CD4-positive, alpha-beta T cell treated with Interleukin-4 for 4 hours (primary cell): ENCODE results near the gene MYO18B.

Experiments used
- DNase-seq: peaks from one replicate; pipeline ENCODE4 v3.0.0-alpha.2; 2020

The MYO18B gene

DNA sequence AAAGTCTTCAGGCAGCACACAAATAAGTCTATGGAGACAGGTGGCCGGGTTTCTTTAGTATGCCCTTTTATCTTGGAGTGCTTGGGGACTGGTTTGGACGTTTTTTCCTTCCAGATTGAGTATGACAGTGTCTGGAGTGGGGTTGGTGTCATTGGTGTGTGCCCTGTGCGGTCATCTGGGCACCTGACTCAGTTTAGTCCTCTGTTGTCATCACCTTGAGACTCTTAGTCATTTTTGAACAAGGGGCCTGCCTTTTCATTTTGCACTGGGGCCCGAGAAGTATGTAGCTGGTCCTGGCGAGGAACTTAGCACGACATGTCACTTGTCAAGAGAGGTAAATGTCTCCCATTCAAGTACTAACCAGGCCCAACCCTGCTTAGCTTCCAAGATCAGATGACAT, 27.2 kb upstream of the MYO18B start:
- DNase-seq: no peak

DNA sequence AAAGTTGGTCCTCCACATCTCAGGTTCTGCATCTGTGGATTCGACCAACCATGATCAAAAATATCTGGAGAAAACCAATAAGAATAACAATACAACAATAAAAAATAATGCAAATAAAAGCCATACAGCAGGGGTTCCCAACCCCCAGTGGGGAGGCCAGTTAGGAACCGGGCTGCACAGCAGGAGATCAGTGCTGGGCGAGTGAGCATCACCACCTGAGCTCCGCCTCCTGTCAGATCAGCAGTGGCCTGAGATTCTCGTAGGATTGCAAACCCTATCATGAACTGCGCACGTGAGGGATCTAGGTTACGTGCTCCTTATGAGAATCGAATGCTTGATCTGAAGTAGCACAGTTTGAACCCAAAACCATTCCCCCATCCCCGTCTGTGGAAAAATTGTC, 25.4 kb upstream of the MYO18B start:
- DNase-seq: no peak

DNA sequence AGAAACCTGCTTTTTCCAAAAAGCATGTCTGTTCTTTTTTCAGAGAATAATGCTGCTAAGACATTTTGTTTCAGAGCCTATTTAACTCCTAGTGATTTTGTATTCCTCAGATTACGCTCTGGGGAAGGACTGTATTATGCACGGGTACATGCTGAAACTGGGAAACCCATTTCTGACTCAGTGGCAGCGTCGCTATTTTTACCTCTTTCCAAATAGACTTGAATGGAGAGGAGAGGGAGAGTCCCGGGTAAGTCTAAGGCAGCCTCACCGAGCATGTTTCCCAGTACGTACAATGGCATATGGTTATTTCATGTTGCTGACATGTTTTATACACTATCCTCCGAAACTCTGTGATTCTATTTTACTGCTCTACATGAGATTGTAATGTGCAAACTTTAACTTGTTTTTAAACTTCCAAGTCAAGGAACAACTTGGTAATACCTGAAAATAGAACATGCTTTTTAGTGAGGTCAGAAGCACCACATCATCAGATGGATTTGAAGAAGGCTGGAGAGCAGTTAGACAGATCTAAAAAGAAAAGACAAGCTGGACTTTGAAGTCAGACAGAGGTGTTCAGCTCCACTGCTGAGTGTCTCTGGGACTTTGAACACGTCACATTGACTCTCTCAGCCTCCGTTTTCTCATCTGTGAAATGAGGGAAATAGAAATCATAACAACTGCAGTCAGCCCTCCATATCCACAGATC, 23.7 kb upstream of the MYO18B start:
- no peak for DNase-seq

DNA sequence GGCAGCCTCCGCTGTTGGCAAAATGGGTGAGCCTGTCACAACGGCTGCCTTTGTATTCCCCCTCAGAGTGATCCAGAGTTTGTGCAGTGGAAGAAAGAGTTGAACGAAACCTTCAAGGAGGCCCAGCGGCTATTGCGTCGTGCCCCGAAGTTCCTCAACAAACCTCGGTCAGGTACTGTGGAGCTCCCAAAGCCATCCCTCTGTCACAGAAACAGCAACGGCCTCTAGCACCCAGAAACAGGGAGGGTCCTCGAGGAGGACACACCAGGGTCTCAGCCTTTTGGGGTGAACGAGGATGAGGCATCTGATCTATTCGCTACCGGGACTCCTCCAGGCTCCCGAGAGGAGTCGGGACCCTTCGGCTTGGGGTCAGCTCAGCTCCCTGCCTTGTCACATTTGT, 19.8 kb upstream of the MYO18B start:
- DNase-seq: no peak

DNA sequence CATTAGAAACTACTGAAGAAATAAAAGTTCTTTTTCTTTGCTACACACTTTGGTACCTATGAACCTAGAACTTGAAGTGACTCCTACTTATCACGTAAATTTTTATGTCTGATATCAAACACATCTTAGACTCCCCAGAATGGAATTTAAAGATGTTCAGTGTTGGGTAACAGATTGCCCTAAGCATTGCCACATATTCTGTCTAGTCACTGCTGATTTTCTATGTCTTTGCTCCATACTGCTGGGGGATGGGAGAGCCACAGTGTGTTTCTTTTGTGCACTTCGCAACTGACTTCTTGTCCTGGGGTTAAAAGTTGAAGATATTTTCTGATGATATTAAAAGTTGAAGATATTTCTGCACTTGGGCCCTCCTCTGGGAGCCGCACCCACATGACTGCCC, 19.4 kb upstream of the MYO18B start:
- no peak for DNase-seq

DNA sequence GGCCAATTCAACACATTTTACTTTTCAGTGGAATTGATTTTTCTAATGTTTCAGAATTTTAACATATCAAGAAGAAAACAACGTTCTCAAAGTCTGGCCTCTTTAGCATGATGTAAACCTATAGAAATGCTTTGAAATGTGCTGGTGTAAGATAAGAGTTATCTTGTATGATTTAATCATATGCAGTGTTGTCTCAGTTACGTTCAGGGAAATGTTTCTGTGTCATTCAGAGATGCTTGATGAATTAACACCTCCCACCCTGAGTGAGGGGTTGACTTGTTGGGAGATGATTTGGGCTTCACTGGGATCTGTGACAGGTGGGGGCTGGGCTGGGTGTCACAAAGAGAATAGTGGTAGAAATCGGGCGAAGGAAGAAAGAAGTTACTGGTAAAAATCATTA, 15.7 kb upstream of the MYO18B start:
- no peak for DNase-seq

DNA sequence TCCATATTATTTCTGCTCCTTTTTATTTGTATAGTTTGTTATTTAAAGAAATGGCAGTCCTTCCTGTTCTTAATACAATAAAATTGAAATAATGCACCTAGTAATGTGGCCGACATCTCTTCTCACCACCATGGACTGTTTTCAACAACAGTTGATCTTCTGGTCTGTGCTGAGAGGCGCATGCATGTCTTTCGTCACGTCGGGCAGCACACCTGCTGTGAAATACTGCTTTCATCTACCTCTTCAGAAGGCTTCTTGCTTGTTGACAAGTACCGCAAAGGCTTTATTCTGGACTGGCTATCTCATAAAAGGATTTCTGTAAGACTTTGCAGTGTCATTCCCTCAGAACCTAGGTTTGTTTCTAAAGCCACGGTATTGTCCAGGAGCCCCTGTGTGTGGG, 13.9 kb upstream of the MYO18B start:
- DNase-seq: no peak

DNA sequence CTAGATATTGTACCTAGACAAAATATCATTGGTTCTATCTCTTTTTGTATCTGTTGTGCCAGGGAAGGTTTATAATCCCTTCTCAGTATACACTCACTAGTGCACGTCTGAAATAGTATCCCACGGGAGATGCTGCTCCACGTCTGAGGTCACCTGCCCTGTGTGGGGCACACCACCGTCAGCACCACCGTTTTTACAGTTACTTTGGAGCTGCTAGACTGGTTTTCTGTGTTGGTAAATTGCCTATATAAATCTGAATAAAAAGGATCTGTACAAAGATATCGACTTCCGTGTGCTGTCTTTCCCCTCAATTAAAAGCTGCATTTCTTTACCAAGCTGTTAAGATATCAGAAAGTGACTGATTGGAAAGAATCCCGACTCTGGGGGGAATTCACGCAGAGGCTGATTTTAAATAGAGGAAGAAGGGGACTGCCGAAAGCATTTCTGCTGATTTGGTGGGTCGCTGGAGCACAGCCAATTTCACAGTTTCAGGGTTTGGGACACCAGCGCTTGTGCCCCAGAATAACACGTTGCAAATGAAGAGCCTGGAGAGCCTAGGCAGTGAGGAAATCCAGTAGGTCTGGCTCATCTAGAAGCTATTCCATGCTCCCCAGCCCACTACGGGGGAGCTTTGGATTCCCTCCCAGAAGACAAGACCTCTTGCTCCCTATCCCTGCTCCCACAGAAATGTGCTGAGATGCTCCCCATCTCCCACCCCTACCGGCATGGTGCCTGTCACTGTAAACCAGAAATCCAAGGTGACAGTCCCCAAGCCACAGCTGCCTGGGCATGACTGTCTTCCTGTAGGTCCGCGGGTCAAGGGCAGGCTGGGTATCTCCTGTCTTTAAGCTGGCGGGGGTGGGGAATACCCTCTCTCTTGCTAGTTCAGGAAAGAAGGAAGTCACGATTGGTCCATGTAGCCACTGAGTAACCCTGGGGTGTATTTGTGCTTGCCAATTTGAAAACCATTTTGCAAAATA, 12.7 kb upstream of the MYO18B start:
- no peak for DNase-seq

DNA sequence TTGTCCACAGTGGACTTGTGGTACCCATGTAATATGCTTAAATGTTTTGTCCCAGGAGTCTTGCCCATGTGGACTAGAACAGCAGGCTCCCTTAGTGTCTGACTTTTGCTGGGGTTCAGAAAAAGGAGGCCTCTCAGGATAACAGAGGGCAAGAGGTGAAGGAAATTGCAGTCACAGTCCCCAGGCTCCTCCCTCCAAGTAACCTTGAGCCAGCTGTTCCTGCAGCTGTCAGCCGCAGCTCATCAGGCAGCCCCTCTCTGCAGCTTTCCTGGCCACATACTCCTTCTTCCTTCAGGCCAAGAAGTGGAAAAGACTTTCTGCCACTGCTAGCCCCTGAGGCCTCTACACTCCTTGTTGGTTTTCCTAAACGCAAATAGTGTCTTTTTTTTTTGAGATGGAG, 6.3 kb upstream of the MYO18B start:
- no peak for DNase-seq

DNA sequence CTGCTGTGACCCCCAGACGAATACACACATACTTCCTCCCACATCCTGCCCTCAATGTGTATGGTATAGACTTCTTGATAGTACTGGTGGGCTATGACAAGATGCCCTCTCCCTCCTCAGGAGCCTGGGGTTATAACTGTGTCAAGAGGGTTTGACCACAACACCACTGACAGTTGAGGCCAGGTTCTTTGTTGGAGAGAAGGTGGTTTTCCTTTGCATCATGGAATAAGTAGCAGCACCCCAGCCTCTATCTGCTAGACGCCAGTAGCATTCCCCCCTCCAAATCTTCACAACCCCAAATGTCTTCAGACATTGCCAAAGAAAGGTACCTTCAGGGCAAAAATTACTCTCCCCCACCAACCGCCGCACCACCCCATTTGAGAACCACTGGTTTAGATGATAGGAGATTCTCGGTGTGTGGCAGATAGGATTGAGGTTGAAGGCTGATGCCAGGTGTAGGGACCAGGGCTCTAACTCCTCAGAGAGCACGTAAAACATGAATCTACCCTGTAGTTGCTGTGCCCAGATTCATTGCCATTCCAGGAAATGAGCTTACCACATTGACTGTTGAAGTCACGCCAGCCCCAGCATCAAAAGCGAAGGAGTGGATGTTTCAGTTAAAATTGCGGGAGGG, 5.5 kb upstream of the MYO18B start:
- DNase-seq: no peak

DNA sequence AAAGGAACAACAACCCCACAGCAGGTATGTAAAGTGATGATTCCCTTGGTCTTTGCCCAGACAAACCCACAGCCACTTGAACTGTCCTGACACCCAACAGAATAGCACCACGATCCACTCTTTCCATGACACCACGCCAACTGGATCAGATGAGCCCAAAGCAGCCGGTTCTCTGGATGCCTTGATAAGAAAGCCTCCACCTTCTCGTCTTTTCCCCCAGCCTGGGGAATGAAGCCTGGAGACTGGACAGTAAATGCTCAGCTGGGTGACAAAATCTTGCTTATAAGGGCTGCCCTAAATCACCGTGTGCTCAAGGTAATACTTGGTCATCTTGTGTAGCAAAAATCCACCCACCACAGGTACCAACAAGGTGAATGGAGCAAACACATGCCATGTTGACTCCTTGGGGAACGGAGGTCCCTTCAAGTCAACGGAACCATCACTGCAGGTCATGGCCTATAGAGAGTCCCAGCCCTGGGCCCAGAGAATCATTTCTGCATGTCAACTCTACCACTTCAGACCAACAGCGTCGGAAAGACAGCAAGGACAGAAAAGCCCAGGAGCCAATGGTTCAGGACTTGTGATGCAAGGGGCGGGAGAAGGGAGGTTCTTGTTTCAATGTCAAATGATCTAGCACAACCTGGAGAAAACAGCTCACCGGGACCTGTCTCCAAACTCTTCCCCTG, 2.2 kb upstream of the MYO18B start:
- DNase-seq: no peak

DNA sequence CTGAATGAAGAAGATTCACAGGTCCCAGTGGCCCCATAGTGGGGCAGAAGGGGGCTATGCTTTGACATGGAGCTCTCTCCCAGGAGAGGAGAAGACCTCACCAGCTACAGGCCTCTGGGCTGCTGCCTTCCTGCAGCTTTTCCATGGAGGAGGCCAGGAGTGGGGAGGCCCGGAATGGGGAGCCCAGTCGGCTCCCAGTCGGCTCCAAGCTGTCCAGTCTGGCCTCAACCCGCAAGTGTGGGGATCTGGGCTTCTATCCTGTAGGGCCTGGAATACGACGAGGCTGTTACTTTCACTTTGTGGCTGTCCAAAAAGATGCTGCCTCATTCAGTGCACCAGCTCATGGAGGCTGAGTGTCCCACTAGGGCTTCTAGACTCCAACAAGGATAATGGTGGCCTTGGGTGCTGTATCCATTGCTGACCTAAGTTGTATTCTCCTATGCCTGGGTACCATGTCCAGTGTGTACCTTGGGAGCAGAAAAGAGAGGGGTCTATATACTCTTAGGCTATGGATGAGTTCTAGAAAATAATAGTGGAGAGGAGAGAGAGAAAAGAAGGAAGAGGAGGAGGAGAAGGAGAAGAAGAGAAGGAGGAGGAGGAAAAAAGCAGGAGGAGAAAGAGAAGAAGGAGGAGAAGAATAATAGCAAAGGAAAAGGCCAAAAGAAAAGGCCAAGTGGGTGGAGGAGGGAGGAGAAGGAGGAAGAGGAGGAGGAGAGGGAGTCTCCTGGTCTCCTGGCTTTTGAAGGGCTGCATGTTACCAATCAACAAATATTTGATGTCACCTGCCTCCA, 1.1 kb downstream of the MYO18B start:
- no peak for DNase-seq

DNA sequence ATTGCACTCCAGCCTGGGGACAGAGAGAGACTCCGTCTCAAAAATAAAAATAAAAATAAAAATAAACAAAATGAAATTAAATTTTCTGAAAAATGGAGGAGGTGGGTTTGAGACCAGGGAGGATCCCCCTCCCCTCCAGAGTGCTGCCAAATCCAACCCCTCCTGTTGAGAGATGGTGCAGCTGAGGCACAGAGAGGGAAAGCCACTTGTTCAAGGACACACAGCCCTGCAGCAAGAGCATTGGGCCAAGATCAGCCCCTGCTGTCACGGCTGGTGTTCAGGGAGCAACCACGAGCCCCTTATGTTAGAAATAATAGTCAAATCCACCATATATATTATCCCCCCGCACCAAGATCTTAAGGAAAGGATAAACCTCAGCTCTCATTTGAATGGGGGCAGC, 2.7 kb downstream of the MYO18B start:
- DNase-seq: no peak

DNA sequence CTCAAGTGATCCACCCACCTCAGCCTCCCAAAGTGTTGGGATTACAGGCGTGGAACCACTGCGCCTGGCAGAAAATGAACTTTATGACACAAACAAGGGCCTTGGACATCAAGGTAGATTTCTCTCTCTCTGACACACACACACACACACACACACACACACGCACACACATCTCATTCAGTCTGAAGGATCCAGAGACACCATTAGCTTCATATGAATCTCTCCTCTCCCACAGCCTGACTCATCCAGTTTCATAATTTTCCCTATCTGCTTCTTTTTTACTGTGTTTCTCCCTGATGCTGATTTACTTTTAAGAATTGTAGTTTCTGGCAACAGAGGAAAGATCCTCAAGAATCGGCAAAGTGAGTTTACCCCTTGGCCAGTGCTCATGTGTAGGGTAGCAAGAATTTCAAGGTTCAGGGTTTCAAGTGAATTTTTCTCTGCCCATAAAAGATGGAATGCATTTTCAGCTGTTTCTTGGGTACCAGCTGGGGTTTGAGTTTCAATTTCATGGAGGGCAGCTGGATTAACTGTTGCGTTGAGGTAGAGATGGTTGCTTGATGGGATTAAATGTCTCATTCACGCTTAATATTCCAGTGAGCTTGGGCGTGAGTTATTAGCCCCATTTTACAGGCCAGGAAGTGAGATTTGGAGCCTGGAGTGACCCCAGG, 3.5 kb downstream of the MYO18B start:
- DNase-seq: no peak

DNA sequence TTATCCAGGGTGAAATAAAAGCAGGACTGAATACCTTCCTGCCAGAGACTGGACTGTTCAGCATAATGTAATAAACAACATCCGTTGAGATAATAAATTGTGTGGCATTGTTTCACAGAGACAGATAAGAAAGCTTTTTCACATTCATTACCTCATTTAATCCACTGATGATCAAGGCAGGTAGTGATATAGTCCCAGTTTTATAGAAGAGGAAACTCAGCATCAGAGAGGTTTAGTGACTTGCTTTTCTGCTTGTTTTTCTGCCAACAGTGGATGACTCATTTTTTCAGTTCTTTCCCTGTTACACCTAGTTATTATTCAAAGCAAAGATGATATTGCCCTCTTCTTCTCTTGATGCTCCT, 4.0 kb downstream of the MYO18B start:
- DNase-seq: no peak

DNA sequence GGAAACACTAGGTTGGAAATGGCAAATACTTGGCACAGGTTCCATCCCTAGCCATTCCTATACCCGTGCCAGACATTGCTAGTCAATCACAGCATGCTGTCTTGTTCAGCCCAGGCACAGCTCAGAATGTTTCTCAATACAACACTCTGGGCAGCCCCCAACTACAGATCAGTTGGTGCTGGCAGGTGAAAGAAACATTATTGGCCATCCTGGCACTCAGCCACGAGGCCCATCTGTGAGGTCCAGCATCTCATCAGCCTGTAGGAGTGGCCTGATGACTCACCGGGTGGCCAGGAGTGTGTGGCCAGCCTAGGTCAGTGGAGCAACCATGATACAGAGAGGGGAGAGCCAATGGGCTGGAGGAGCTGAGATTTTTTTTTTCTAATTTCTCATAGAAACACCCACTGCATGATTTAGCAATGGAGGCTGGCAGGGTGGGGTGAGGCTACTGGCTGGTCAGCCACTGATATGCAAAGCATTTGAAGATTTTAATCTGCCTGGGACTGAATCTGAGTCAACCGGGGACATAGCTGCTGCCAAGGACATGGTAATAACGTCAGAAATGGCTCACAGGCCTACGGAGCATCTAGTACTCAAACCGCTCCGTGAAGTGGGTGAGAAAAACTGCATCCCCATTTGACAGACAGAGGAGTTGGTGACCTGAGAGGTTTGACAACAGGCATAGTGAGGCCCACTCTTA, 5.4 kb downstream of the MYO18B start:
- DNase-seq: no peak

DNA sequence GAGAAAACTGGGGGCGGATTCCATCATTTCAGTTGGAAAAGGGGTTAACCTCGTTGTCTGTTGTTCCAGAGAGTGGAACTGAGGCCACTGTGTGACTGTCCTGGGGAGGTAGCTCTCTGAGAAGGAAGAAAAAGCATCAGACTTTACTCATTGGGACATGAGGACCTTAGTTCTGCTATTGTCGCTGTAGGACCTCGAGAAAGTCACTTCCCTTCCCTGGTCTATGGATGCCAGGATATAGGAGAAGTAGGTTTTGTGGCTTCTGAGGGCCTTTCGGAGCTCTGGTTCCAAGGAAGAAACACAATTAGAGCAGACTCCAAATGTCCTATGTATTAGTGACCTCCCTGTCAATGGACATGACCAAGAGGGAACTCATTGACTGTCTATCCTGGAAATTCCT, 6.2 kb downstream of the MYO18B start:
- no peak for DNase-seq

DNA sequence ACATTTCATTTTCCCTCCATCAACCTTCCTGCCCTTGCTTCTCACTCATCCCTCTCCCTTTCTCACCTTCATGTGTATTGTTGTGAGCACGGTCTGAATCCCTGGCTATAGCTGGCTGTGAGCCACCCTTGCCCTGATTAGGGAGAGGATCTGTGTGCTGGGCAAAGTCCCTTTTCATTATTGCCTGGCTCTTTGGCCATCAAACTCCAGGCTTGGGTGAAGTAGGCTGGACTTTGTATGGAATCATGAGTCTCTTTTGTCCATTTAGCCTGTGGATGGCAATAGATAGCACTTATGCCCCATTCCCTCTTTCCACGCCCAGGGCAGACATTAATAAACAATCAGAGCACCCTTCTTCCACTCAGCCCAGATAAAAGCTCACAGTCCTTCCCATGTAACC, 6.7 kb downstream of the MYO18B start:
- DNase-seq: no peak

DNA sequence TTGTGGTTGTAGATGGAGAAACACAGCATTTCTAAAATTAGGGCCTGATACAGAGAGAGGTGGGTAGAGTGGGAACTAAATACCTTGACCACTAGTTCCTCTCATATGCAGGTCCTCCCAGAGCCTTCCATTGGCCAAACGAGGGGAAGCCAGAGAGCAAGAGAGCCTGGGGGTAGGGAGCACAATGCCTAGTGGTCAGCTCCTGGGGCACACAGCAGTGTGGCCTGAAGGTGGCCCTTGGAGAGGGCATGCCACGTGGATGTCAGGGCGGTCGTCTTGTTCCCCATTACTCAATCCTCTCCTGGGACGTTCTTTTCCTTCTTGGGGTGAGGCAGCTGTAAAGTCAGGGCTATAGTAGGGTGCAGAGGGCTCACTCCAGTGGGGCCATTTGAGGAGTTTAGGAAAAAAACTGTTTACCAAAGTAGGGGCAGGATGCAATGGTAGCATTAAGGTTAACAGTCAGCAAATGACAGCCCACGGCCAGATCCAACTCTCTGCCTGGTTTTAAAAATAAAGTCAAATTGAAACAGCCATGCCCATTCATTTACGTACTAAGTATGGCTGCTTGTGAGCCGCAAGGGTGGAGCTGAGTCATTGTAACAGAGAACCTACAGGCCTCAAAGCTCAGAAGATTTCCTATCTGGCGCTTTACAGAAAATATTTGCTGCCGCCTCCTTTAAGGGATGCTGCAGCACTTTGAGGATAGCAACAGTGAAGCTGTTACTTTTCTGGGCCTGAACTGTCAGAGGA, 7.6 kb downstream of the MYO18B start:
- DNase-seq: no peak

DNA sequence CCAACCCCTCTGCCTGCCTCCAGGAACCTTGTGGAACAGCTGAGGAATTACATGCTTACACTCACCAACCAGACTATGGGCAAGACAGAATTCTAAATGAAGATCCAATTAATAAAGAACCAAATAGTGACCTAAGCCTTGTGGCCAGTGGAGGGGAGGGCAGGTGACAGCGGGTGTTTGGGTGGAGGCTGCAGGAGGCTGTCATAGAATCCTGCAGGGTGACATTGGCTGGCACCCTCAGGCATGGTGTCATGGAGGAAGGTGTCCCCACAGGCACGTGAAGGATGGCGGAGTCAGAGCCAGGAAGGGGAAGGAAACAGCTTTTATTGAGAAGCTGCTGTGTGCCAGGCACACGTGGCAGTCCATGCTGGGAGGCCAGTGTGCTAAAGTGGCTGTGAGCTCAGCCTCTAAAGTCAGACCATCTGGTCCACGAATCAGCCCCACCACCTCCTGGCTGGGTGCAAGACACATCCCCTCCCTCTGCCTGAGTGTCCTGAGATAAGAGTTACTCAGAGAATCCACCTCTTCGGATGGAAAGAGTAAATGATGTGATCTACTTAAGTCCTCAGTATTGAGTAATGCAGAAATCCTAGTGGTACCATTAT, 8.7 kb downstream of the MYO18B start:
- DNase-seq: no peak
